ENCODE data around the gene STON1.
"Not testable (repeated sequence)": the region's sequence is repeated elsewhere in the genome, so short reads cannot be mapped to it uniquely, and the experiment has no call there.

STON1 gene

GRCh38 chr2:48620604-48621003 lies 90.7 kb downstream of the STON1 start:
- FAIRE-seq (no peak), DNase-seq (ENCODE audit: insufficient read length, low spot score) (no peak)
- no peak for TF ChIP-seq PAX5 (IDR thresholded peaks at IDR 0.05; ENCODE audit: insufficient read depth, low read length, severe bottlenecking)
- no peak for TF ChIP-seq TAF1 (IDR thresholded peaks at IDR 0.05; ENCODE audit: low read depth, low read length)
- TF ChIP-seq SPI1 (IDR thresholded peaks at IDR 0.05; ENCODE audit: low read depth, low read length): no peak
- no peak for TF ChIP-seq POU2F2 (IDR thresholded peaks at IDR 0.05; ENCODE audit: low read depth, low read length)
- no peak for TF ChIP-seq POLR2AphosphoS5 (IDR thresholded peaks at IDR 0.05; ENCODE audit: low read depth, low read length)
- TF ChIP-seq POLR2A (IDR thresholded peaks at IDR 0.05; ENCODE audit: low read depth, low read length): no peak

GRCh38 chr2:48622691-48623090 lies 92.7 kb downstream of the STON1 start:
- not testable (repeated sequence) for DNase-seq (ENCODE audit: insufficient read length, low spot score); FAIRE-seq

- FAIRE-seq (no peak), DNase-seq (ENCODE audit: insufficient read length, low spot score) (no peak)
- TF ChIP-seq PAX5 (IDR thresholded peaks at IDR 0.05; ENCODE audit: insufficient read depth, low read length, severe bottlenecking): no peak
- no peak for TF ChIP-seq POLR2A (IDR thresholded peaks at IDR 0.05; ENCODE audit: low read depth, low read length)
- TF ChIP-seq TAF1 (IDR thresholded peaks at IDR 0.05; ENCODE audit: low read depth, low read length): no peak
Measured at GRCh38 chr2:48624696-48625095, 94.7 kb downstream of the STON1 start.

GRCh38 chr2:48626047-48626446 lies 96.1 kb downstream of the STON1 start:
- FAIRE-seq (no peak), DNase-seq (ENCODE audit: insufficient read length, low spot score) (no peak)
- no peak for TF ChIP-seq POLR2A (IDR thresholded peaks at IDR 0.05; ENCODE audit: low read depth, low read length)

- FAIRE-seq: no peak
- TF ChIP-seq PAX5 (IDR thresholded peaks at IDR 0.05; ENCODE audit: insufficient read depth, low read length, severe bottlenecking) (no peak), POLR2AphosphoS5 (IDR thresholded peaks at IDR 0.05; ENCODE audit: low read depth, low read length) (no peak), SPI1 (IDR thresholded peaks at IDR 0.05; ENCODE audit: low read depth, low read length) (no peak), POU2F2 (IDR thresholded peaks at IDR 0.05; ENCODE audit: low read depth, low read length) (no peak), POLR2A (IDR thresholded peaks at IDR 0.05; ENCODE audit: low read depth, low read length) (no peak), TAF1 (IDR thresholded peaks at IDR 0.05; ENCODE audit: low read depth, low read length) (no peak)
- no peak for DNase-seq (ENCODE audit: insufficient read length, low spot score)
Measured at GRCh38 chr2:48633143-48633542, 103.2 kb downstream of the STON1 start.

- TF ChIP-seq POU2F2 (IDR thresholded peaks at IDR 0.05; ENCODE audit: low read depth, low read length) (no peak), TAF1 (IDR thresholded peaks at IDR 0.05; ENCODE audit: low read depth, low read length) (no peak), PAX5 (IDR thresholded peaks at IDR 0.05; ENCODE audit: insufficient read depth, low read length, severe bottlenecking) (no peak), POLR2AphosphoS5 (IDR thresholded peaks at IDR 0.05; ENCODE audit: low read depth, low read length) (no peak), POLR2A (IDR thresholded peaks at IDR 0.05; ENCODE audit: low read depth, low read length) (no peak), SPI1 (IDR thresholded peaks at IDR 0.05; ENCODE audit: low read depth, low read length) (no peak)
- FAIRE-seq (no peak), DNase-seq (ENCODE audit: insufficient read length, low spot score) (no peak)
Measured at GRCh38 chr2:48635786-48636185, 105.8 kb downstream of the STON1 start.

GRCh38 chr2:48638261-48638660 lies 108.3 kb downstream of the STON1 start:
- TF ChIP-seq POLR2A (IDR thresholded peaks at IDR 0.05; ENCODE audit: low read depth, low read length) (no peak), TAF1 (IDR thresholded peaks at IDR 0.05; ENCODE audit: low read depth, low read length) (no peak), POLR2AphosphoS5 (IDR thresholded peaks at IDR 0.05; ENCODE audit: low read depth, low read length) (no peak)
- DNase-seq (ENCODE audit: insufficient read length, low spot score): no peak
- no peak for FAIRE-seq

All from GM12891 (cell line).